ENCODE results near the gene KRT36.

- TF ChIP-seq CTCF (IDR thresholded peaks at IDR 0.05) (no peak), EZH2 (IDR thresholded peaks at IDR 0.05; ENCODE audit: borderline replicate concordance, insufficient read depth, low read depth, low read length, poor library complexity, severe bottlenecking) (no peak)
Measured at GRCh38 chr17:41536741-41537613, 47.3 kb upstream of the KRT36 start.
